ENCODE results near the gene STRBP. TPM values are rescaled to one million over a fixed set of nuclear protein-coding genes. Genes with fewer than 3 reads are reported as not detected.

Gene STRBP
- total RNA-seq, 1 experiment from 2014 or later: 74.0 TPM

DNA sequence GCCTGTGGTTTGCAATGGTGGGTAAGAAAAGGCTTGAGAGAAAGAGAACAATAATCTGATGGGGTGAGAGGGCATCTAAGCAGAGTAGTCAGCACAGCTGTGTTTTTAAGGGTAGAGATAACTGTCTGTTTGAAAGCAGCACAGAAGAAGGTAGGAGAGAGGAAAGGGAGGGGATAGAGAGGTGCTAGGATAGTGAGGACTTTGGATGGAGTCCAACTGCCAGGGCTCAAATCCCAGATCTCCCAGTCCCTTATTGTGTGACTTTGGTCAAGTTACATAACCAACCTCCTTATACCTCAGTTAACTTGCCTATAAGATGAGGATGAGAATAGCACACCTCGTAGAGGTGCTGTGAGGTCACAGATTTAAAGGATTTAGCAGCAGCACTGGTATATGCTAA lies 179.3 kb downstream of the STRBP start:
- H2AK5ac ChIP-seq (ENCODE audit: insufficient read length, low read length): no peak overlapping the region
- H3K14ac ChIP-seq (ENCODE audit: insufficient read depth, low read length): no peak overlapping the region
- no CpG with 5 or more reads among the region's 1 CpG for WGBS (ENCODE audit: extremely low coverage, insufficient read length, low lambda C conversion rate)
- Mint-ChIP-seq H3K4me1 (peaks cover 12 to 13% of the 10 kb centered on the region in 2 experiments), H3K27me3 (ENCODE audit: low read depth) (no peaks in the 10 kb centered on the region), H3K27ac (peak overlapping the region in 2 of 3 experiments; percentile 10 to 78; a peak in 3 of 7 replicates), H3K36me3 (ENCODE audit: insufficient read depth in 1 of 3, low read depth in 3 of 3) (peaks cover 20 to 74% (median 58%) of the 10 kb centered on the region in 3 experiments; a peak in 6 of 7 replicates), H3K9me3 (no peaks in the 10 kb centered on the region), H3K4me3 (no peak overlapping the region)
- H3K9ac ChIP-seq (ENCODE audit: extremely low read depth, insufficient read length, low read length): no peak overlapping the region
- H2BK120ac ChIP-seq (ENCODE audit: low read depth, low read length, poor library complexity, severe bottlenecking): no peak overlapping the region
- H3K4me1 ChIP-seq (ENCODE audit: insufficient read depth, low read length): peaks cover 5% of the 10 kb centered on the region; the same call in 1 of the 2 replicates
- no peak overlapping the region for H3K56ac ChIP-seq (ENCODE audit: insufficient read length, low read depth, low read length)
- H2BK15ac ChIP-seq (ENCODE audit: low read depth, low read length): no peak overlapping the region
- no peak overlapping the region for H3K23ac ChIP-seq (ENCODE audit: insufficient read length, low read depth, low read length)
- no peak overlapping the region for H4K5ac ChIP-seq (ENCODE audit: insufficient read length, low read depth, low read length)
- no peak for TF ChIP-seq CTCF (conservative IDR thresholded peaks at IDR 0.05)
- no peak overlapping the region for H2BK12ac ChIP-seq (ENCODE audit: insufficient read length, low read depth, low read length)
- no peak overlapping the region for H2AFZ ChIP-seq (ENCODE audit: low read length)
- H3K27ac ChIP-seq (ENCODE audit: insufficient read length, low read depth, low read length): no peak overlapping the region
- no peak overlapping the region for H3T11ph ChIP-seq (ENCODE audit: low read length)
- H3K79me1 ChIP-seq (ENCODE audit: insufficient read depth, low read depth, low read length, poor library complexity, severe bottlenecking): no peaks in the 10 kb centered on the region
- H3K4ac ChIP-seq (ENCODE audit: low read depth, low read length): no peak overlapping the region
- no peak for DNase-seq
- no peaks in the 10 kb centered on the region for H4K20me1 ChIP-seq (ENCODE audit: control insufficient read depth, insufficient read depth, insufficient read length)
- no peak overlapping the region for H2BK5ac ChIP-seq (ENCODE audit: insufficient read length, low read length)
- no peak overlapping the region for H3K18ac ChIP-seq (ENCODE audit: insufficient read length, low read depth, low read length)
- H4K91ac ChIP-seq (ENCODE audit: insufficient read length, low read depth, low read length): no peak overlapping the region
- H3K23me2 ChIP-seq (ENCODE audit: insufficient read length, low read depth, low read length, poor library complexity, severe bottlenecking): no peaks in the 10 kb centered on the region
- no peak overlapping the region for H4K8ac ChIP-seq (replicated peaks; ENCODE audit: insufficient read length, low read depth, low read length)
- H2BK20ac ChIP-seq (ENCODE audit: low read depth, low read length, poor library complexity, severe bottlenecking): no peak overlapping the region
- no peaks in the 10 kb centered on the region for H3K27me3 ChIP-seq (ENCODE audit: insufficient read depth, low read length)
- no peaks in the 10 kb centered on the region for H3K79me2 ChIP-seq (ENCODE audit: insufficient read depth, low read length)
- no peaks in the 10 kb centered on the region for H3K9me3 ChIP-seq (ENCODE audit: control insufficient read depth, low read depth, low read length)
- H3K4me2 ChIP-seq (ENCODE audit: insufficient read depth, insufficient read length, low read length): no peak overlapping the region
